Nephron (organoid): ENCODE measurements around the gene RSAD1.
A peak's percentile ranks its signal among the peaks of the same experiment; 100 is the strongest.

Source experiments
- H3K27ac Mint-ChIP-seq, 3 experiments: 2 replicates each; pipeline ENCODE4 v1.8.0; 2020; ENCODE audit warnings: mixed read lengths in 3 of 3, mild to moderate bottlenecking in 2 of 3, moderate library complexity in 1 of 3
- H3K27me3 Mint-ChIP-seq: 2 replicates; pipeline ENCODE4 v1.8.0; 2021; ENCODE audit warnings: low read depth, mild to moderate bottlenecking, moderate library complexity, mixed read lengths
- H3K36me3 Mint-ChIP-seq: 2 replicates; pipeline ENCODE4 v1.8.0; 2020; ENCODE audit warnings: low read depth, mixed read lengths
- H3K4me1 Mint-ChIP-seq: 2 replicates; pipeline ENCODE4 v1.8.0; 2020; ENCODE audit warnings: mixed read lengths
- H3K4me3 Mint-ChIP-seq, 3 experiments: 2 replicates each; pipeline ENCODE4 v1.8.0; 2020; ENCODE audit warnings: mild to moderate bottlenecking in 3 of 3, mixed read lengths in 3 of 3, moderate library complexity in 2 of 3
- H3K9me3 Mint-ChIP-seq: 2 replicates; pipeline ENCODE4 v1.8.0; 2020; ENCODE audit warnings: mixed read lengths
- CTCF ChIP-seq, 3 experiments: fragments of 200-600 bp; sonication (generic); IDR thresholded peaks; one replicate each; pipeline ENCODE4 v1.5.0; 2021; ENCODE audit warnings: antibody characterized with exemption in 3 of 3; ENCODE audit not compliant: unreplicated experiment in 3 of 3

RSAD1 gene

GRCh38 chr17:50521514-50521913 lies 42.9 kb downstream of the RSAD1 start:
- H3K9me3 Mint-ChIP-seq: no peaks in the 10 kb centered on the region
- peaks cover 20% of the 10 kb centered on the region for H3K4me1 Mint-ChIP-seq
- no peak overlapping the region for H3K27ac Mint-ChIP-seq
- peaks cover 3% of the 10 kb centered on the region for H3K27me3 Mint-ChIP-seq
- TF ChIP-seq CTCF (IDR thresholded peaks at IDR 0.05; ENCODE audit: unreplicated experiment in 3 of 3): no peak
- no peaks in the 10 kb centered on the region for H3K36me3 Mint-ChIP-seq
- peak overlapping the region in 1 of 3 experiments; percentile 7 for H3K4me3 Mint-ChIP-seq

GRCh38 chr17:50522766-50523165 lies 44.1 kb downstream of the RSAD1 start:
- H3K4me1 Mint-ChIP-seq: peaks cover 20% of the 10 kb centered on the region
- no peak overlapping the region for H3K27ac Mint-ChIP-seq
- no peak for TF ChIP-seq CTCF (IDR thresholded peaks at IDR 0.05; ENCODE audit: unreplicated experiment in 3 of 3)
- H3K9me3 Mint-ChIP-seq: no peaks in the 10 kb centered on the region
- H3K36me3 Mint-ChIP-seq: no peaks in the 10 kb centered on the region
- H3K4me3 Mint-ChIP-seq: no peak overlapping the region
- H3K27me3 Mint-ChIP-seq: peaks cover 3% of the 10 kb centered on the region

GRCh38 chr17:50523208-50523607 lies 44.5 kb downstream of the RSAD1 start:
- no peak overlapping the region for H3K27ac Mint-ChIP-seq
- no peaks in the 10 kb centered on the region for H3K36me3 Mint-ChIP-seq
- no peaks in the 10 kb centered on the region for H3K9me3 Mint-ChIP-seq
- TF ChIP-seq CTCF (IDR thresholded peaks at IDR 0.05; ENCODE audit: unreplicated experiment in 3 of 3): no peak
- H3K27me3 Mint-ChIP-seq: peaks cover 3% of the 10 kb centered on the region
- peaks cover 19% of the 10 kb centered on the region for H3K4me1 Mint-ChIP-seq
- no peak overlapping the region for H3K4me3 Mint-ChIP-seq

- Mint-ChIP-seq H3K4me1 (peaks cover 10% of the 10 kb centered on the region), H3K27ac (no peak overlapping the region), H3K36me3 (no peaks in the 10 kb centered on the region), H3K9me3 (no peaks in the 10 kb centered on the region), H3K4me3 (no peak overlapping the region), H3K27me3 (peaks cover 3% of the 10 kb centered on the region)
- TF ChIP-seq CTCF (IDR thresholded peaks at IDR 0.05; ENCODE audit: unreplicated experiment in 3 of 3): no peak
These were observed 46.2 kb downstream of the RSAD1 start for GRCh38 chr17:50524838-50525237.

GRCh38 chr17:50527155-50527762 lies 48.6 kb downstream of the RSAD1 start:
- H3K27me3 Mint-ChIP-seq: peaks cover 4% of the 10 kb centered on the region

More at GRCh38 chr17:50527155-50527762, 48.6 kb downstream of the RSAD1 start:
- H3K36me3 Mint-ChIP-seq: no peaks in the 10 kb centered on the region
- no peak overlapping the region for H3K27ac Mint-ChIP-seq
- H3K9me3 Mint-ChIP-seq: no peaks in the 10 kb centered on the region
- no peak overlapping the region for H3K4me3 Mint-ChIP-seq
- TF ChIP-seq CTCF (IDR thresholded peaks at IDR 0.05; ENCODE audit: unreplicated experiment in 3 of 3): no peak
- peaks cover 12% of the 10 kb centered on the region for H3K4me1 Mint-ChIP-seq
